GM19193 (cell line): ENCODE measurements around the gene PPM1N.

Experiments
- POLR2A ChIP-seq: IDR thresholded peaks from 4 replicates; pipeline ENCODE4 v1.6.1; 2011; ENCODE audit not compliant: insufficient read depth, insufficient read length; ENCODE audit errors: extremely low read depth

Gene PPM1N

GRCh38 chr19:45477713-45478453 lies 20.4 kb upstream of the PPM1N start:
- TF ChIP-seq POLR2A: no peak

- peak; percentile 69 for TF ChIP-seq POLR2A
Observed at GRCh38 chr19:45478454-45479238, 19.6 kb upstream of the PPM1N start.

- no peak for TF ChIP-seq POLR2A
Observed at GRCh38 chr19:45483033-45483432, 15.2 kb upstream of the PPM1N start.

- no peak for TF ChIP-seq POLR2A
Observed at GRCh38 chr19:45484273-45484945, 13.8 kb upstream of the PPM1N start.

GRCh38 chr19:45485305-45486077 lies 12.8 kb upstream of the PPM1N start:
- TF ChIP-seq POLR2A: peak; percentile 20

GRCh38 chr19:45488708-45489107 lies 9.5 kb upstream of the PPM1N start:
- TF ChIP-seq POLR2A: no peak

GRCh38 chr19:45489216-45489855 lies 8.9 kb upstream of the PPM1N start:
- TF ChIP-seq POLR2A: no peak

GRCh38 chr19:45492137-45492626 lies 6.1 kb upstream of the PPM1N start:
- TF ChIP-seq POLR2A: no peak

GRCh38 chr19:45492627-45493470 lies 5.4 kb upstream of the PPM1N start:
- TF ChIP-seq POLR2A: peak; percentile 46

- TF ChIP-seq POLR2A: no peak
Observed at GRCh38 chr19:45494261-45494916, 3.9 kb upstream of the PPM1N start.

- TF ChIP-seq POLR2A: no peak
Observed at GRCh38 chr19:45495178-45495577, 3.1 kb upstream of the PPM1N start.

- TF ChIP-seq POLR2A: no peak
Observed at GRCh38 chr19:45496349-45496953, 1.8 kb upstream of the PPM1N start.
